ENCODE measurements around the gene BCOR.

The BCOR gene

DNA sequence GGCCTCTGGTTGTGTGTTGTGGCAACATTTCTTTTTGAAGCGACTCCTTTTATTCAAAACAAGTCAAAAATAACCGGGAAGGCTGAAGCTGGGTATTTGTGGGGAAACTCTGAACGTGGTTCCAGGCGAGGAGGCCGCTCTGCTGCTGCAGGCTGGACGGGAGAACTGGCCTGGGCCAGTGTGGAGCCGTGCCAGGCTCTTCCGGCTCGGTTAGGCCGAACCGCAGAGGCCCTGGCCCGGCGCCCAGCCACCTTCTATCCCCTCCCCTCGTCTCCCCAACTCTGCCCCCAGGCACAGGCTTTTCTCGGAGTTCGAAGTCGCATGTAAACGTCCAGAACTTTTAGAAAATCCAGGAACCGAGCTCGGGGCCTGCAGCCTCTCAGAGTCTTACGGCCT, 2.4 kb upstream of the BCOR start:
- TF ChIP-seq NFIC (IDR thresholded peaks at IDR 0.05) = peak; percentile 20; the same call in 1 of the 2 replicates
- TF ChIP-seq CEBPB (IDR thresholded peaks at IDR 0.05) = no peak

- TF ChIP-seq REST (IDR thresholded peaks at IDR 0.05; ENCODE audit: low read depth) = no peak
- TF ChIP-seq, protein P1, sequence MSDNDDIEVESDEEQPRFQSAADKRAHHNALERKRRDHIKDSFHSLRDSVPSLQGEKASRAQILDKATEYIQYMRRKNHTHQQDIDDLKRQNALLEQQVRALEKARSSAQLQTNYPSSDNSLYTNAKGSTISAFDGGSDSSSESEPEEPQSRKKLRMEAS (IDR thresholded peaks at IDR 0.05) = peak; percentile 32; the same call in 1 of the 2 replicates
Measured at GRCh38 chrX:40099055-40099958, 1.5 kb upstream of the BCOR start.

DNA sequence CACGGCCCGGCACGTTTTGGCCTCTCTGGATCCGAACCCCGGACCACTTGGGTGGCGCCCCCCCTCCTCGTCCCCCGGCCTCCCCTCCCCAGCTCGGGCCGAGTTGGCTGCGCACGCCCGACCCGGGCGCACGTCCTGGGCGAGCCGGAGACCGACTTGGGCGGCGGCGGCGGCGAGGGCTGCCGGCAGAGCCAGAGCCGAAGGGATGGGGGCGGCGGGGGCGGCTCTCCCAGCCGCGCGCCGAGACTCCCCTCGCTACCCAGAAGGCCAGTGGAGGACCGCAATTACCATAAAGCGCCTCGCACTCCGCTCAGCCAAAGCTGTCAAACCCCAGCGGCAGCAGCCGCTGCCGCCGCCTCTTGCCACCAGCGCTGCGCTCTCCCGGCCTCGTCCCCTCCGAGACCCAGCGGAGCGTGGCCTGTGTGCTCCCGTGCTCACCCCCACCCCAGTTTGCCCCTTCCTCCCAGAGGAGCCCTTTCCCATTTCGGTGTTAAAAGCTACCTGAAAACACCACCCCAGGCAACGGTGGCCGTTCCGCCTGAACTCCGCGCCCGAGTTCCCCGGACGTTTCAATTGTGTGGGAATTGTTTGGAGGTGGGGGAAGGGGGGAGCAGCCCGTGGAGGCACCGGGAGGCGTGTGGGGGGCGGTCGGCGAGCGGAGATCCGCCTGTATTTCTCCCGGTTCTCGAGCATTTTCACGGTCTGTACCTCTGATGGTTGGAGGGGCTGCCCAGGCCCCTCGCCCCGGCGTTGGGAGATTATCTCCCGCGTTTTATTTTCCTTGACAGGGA, 701 bp upstream of the BCOR start:
- TF ChIP-seq YY1 (IDR thresholded peaks at IDR 0.05; ENCODE audit: low read depth) (no peak), NFIC (IDR thresholded peaks at IDR 0.05) (no peak), TAF1 (IDR thresholded peaks at IDR 0.05; ENCODE audit: low read depth) (no peak), ZBTB7A (IDR thresholded peaks at IDR 0.05; ENCODE audit: low read depth) (no peak), EGR1 (IDR thresholded peaks at IDR 0.05) (peak; percentile 69), CEBPB (IDR thresholded peaks at IDR 0.05) (no peak), TCF12 (IDR thresholded peaks at IDR 0.05; ENCODE audit: low read depth) (no peak), REST (IDR thresholded peaks at IDR 0.05; ENCODE audit: low read depth) (no peak), EP300 (IDR thresholded peaks at IDR 0.05; ENCODE audit: borderline replicate concordance) (0 out of 2 replicates have a peak, but pooled peaks have one; percentile 18), TEAD4 (IDR thresholded peaks at IDR 0.05) (no peak), RAD21 (IDR thresholded peaks at IDR 0.05; ENCODE audit: low read depth) (no peak), CREB1 (IDR thresholded peaks at IDR 0.05; ENCODE audit: low read depth) (no peak), FOXM1 (IDR thresholded peaks at IDR 0.05; ENCODE audit: borderline replicate concordance, low read depth) (no peak)
- TF ChIP-seq, protein P2, sequence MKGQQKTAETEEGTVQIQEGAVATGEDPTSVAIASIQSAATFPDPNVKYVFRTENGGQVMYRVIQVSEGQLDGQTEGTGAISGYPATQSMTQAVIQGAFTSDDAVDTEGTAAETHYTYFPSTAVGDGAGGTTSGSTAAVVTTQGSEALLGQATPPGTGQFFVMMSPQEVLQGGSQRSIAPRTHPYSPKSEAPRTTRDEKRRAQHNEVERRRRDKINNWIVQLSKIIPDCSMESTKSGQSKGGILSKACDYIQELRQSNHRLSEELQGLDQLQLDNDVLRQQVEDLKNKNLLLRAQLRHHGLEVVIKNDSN (IDR thresholded peaks at IDR 0.05) = no peak
- TF ChIP-seq, protein P1 (IDR thresholded peaks at IDR 0.05) = no peak

DNA sequence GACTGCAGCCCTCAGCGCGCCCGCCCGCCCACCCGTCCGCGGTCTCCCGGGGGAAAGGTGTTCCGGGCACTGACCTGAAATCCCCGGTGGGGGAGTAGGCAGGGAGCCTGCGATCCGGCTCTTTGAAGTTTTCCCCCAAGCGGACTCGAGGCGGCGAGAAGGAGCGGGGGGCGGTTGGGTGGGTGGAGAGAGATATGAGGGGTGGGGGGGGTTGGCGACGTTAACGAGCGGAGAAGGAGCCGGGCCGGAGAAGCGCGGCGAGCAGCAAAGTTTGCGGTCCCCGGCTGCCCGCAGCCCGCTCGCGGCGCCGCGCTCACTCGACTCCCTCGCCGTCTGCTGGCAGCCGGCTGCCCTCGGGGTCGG, 636 bp downstream of the BCOR start:
- TF ChIP-seq TAF1 (IDR thresholded peaks at IDR 0.05; ENCODE audit: low read depth) (no peak), TEAD4 (IDR thresholded peaks at IDR 0.05) (no peak), CEBPB (IDR thresholded peaks at IDR 0.05) (no peak), ZBTB7A (IDR thresholded peaks at IDR 0.05; ENCODE audit: low read depth) (no peak), CREB1 (IDR thresholded peaks at IDR 0.05; ENCODE audit: low read depth) (no peak), NFIC (IDR thresholded peaks at IDR 0.05) (no peak), YY1 (IDR thresholded peaks at IDR 0.05; ENCODE audit: low read depth) (no peak), REST (IDR thresholded peaks at IDR 0.05; ENCODE audit: low read depth) (no peak), FOXM1 (IDR thresholded peaks at IDR 0.05; ENCODE audit: borderline replicate concordance, low read depth) (no peak), EP300 (IDR thresholded peaks at IDR 0.05; ENCODE audit: borderline replicate concordance) (no peak), TCF12 (IDR thresholded peaks at IDR 0.05; ENCODE audit: low read depth) (no peak), EGR1 (IDR thresholded peaks at IDR 0.05) (no peak), RAD21 (IDR thresholded peaks at IDR 0.05; ENCODE audit: low read depth) (no peak)
- TF ChIP-seq, protein P1 (IDR thresholded peaks at IDR 0.05) = no peak
- TF ChIP-seq, protein P2 (IDR thresholded peaks at IDR 0.05) = no peak

Measured in Ishikawa (cell line).